ENCODE measurements around the gene SCFD1. TPM values are rescaled to one million over a fixed set of nuclear protein-coding genes. Genes with fewer than 3 reads are reported as not detected.

Gene SCFD1
- total and polyA plus RNA-seq, 4 donors, result 24.6 to 82.1 (median 52.6) TPM

GRCh38 chr14:30638926-30639325, 16.8 kb downstream of the SCFD1 start:
- TF ChIP-seq ZBTB33 (IDR thresholded peaks at IDR 0.05), result no peak
- TF ChIP-seq ATF3 (IDR thresholded peaks at IDR 0.05), result no peak
- TF ChIP-seq CTCF (IDR thresholded peaks at IDR 0.05; ENCODE audit: low read depth, low read length, missing input control), result no peak
- TF ChIP-seq NR2F2 (IDR thresholded peaks at IDR 0.05), result no peak
- TF ChIP-seq SP1 (IDR thresholded peaks at IDR 0.05), result no peak
- no peak for TF ChIP-seq GABPA (IDR thresholded peaks at IDR 0.05 in 1 of 2, conservative IDR thresholded peaks at IDR 0.05 in 1 of 2)
- TF ChIP-seq RAD21 (IDR thresholded peaks at IDR 0.05), result no peak
- TF ChIP-seq HNF4A (conservative IDR thresholded peaks at IDR 0.05), result no peak
- no peak for TF ChIP-seq JUND (IDR thresholded peaks at IDR 0.05)
- TF ChIP-seq EGR1 (IDR thresholded peaks at IDR 0.05; ENCODE audit: low read depth in 2 of 2), result no peak
- no peak for TF ChIP-seq MAX (IDR thresholded peaks at IDR 0.05)
- TF ChIP-seq RXRA (IDR thresholded peaks at IDR 0.05), result no peak
- TF ChIP-seq YY1 (IDR thresholded peaks at IDR 0.05), result no peak
- TF ChIP-seq FOXA1 (IDR thresholded peaks at IDR 0.05), result no peak
- TF ChIP-seq TAF1 (conservative IDR thresholded peaks at IDR 0.05), result no peak
- no peak for TF ChIP-seq REST (IDR thresholded peaks at IDR 0.05)
- no peak for TF ChIP-seq HNF4G (IDR thresholded peaks at IDR 0.05)
- no peak for TF ChIP-seq FOXA2 (IDR thresholded peaks at IDR 0.05)
- H3K4me3 ChIP-seq (ENCODE audit: low read depth in 1 of 3, low read length in 3 of 3), result no peak overlapping the region
- no peak overlapping the region for H3K9ac ChIP-seq (ENCODE audit: low read depth in 1 of 2, low read length in 2 of 2)
- H3K36me3 ChIP-seq (ENCODE audit: control insufficient read depth in 4 of 4, insufficient read depth in 3 of 4, low read depth in 1 of 4, low read length in 3 of 4), result peaks cover 3 to 27% (median 22%) of the 10 kb centered on the region in 4 donors
- 88% methylated on average over 3 of the region's 3 CpGs for WGBS
- no peaks in the 10 kb centered on the region for H3K9me3 ChIP-seq (ENCODE audit: control insufficient read depth in 4 of 4, low read length in 3 of 4)
- no peak overlapping the region for H3K27ac ChIP-seq (ENCODE audit: low read depth in 1 of 2, low read length in 2 of 2)
- no peaks in the 10 kb centered on the region for H3K4me1 ChIP-seq (ENCODE audit: control insufficient read depth in 4 of 4, insufficient read depth in 4 of 4, low read length in 3 of 4)
- DNase-seq (ENCODE audit: low spot score), result no peak
- no peaks in the 10 kb centered on the region for H3K27me3 ChIP-seq (ENCODE audit: control insufficient read depth in 4 of 4, insufficient read depth in 4 of 4, low read length in 3 of 4)
